C1 segment of cervical spinal cord (tissue), 14 donors: ENCODE data around the gene MAP1S.
A peak's percentile ranks its signal among the peaks of the same experiment; 100 is the strongest.

Source experiments
- DNase-seq, 14 donors: peaks; one replicate each; lab custom pipeline; 2025; lab: John Stamatoyannopoulos, UW

The MAP1S gene

DNA sequence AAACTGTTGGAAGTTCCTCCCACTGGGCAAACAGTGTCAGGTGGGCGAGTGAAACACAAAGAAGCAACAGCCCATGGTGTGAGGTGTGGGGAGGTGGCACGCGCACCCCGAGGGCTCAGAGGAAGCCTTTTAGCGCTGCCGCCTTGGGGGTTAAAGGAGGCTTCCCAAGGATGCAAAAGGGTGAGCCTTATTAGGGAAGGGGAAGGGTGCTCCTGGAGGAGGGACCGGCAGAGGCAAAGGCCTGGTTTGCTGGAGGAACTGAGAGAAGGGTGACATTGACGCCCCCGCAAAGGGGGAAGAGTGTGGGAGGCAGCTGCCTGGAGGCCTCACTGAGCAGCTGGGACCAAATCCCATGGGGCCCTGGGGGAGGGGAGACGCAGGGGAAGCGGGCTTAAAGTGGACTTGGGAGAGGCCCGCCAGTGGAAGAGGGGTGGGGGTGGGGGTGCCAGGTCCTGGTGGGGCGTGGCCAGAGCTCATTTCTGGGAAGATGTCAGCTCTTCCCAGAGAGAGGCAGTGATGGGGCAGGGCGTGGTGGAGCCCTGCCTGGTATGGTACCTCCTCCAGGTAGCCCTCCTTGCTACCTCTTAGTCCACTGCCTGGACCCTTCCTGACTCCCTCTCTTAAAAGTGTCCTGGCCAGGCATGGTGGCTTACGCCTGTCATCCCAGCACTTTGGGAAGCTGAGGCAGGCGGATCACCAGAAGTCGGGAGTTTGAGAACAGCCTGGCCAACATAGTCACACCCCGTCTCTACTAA is 20.0 kb downstream of the MAP1S start:
- DNase-seq: peak in 3 of 14 donors; percentile 13 to 30 (median 17)

DNA sequence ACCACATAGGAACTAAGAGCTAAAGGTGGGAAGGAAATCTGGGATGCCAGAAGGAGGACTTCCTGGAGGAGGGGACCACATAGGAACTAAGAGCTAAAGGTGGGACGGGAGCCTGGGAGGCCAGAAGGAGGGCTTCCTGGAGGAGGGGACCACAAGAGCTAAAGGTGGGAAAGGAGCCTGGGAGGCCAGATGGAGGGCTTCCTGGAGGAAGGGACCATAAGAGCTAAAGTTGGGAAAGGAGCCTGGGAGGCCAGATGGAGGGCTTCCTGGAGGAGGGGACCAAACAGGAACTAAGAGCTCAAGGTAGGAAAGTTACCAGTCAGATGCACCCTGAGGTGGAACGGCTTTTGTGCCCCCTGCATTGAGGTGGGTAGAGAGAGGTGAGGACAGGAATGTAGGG is 22.2 kb downstream of the MAP1S start:
- DNase-seq: no peak

DNA sequence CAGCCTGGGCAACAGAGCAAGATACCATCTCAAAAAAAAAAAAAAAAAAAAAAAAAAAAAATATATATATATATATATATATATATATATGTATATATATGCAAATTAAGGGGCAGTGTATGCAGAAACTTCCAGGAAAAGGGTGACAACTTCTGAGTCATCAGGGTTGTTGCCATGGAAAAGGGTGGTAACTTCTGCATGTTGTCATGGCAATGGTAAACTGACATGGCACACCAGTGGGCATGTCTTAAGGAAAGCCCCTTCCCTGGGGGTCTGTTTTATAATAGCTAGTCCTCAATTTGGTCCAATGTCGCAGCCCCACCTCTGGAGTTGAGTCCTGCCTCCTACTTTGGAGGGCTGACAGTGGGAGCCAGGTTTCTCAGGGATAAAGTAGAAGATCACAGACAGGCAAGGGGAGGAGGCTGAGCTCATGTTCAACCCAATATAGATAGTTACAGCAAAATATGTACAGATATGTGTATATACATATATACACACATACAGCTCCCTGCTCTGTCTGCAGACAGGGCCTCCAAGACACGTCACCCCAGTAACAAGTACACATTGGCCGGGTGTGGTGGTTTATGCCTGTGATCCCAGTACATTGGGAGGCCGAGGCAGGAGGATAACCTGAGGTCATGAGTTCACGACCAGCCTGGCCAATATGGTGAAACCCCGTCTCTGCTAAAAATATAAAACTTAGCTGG is 24.7 kb downstream of the MAP1S start:
- no peak for DNase-seq

DNA sequence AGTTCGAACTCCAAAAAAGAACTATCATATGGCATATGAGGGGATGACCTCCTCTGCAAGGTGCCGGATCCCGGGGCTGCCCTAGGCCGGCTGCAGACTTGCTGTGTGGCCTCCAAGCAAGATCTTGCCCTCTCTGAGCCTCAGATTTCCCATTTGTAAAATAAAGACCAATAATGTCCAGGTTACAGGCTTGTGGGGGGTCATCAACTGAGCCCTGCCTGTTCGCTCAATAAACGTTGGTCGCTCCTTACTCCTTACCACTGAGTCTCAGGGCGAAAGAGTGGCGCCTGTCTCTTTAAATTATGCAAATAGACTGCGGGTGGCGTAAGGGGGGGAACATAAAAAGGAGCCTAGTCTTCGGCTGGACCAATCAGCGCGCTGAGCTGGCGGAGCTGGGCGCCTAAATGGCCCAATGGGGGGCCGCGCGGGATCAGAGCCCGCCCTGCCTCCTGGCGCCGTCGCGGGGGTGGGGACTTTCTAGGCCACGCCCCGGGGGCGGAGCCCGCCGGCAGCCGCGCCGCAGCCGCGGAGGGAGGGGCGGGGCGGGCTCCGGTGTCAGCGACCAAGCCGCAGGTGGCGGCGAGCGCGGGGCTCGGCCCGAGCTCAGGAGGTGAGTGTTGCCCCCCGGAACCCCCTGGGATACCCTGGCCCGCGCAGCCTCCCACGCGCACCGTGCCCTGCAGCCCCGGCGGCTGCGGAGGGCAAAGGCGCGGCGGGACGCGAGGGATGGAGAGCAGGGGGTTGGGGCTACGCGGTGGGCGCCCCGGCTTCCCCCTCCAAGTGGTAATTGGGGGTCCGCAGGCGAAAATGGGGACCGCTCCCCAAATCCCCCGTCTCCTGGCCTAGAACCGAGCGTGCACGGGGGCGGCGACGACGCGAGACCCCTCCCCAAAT is 28.2 kb downstream of the MAP1S start:
- DNase-seq: peak; percentile 44 to 93 (median 90)

DNA sequence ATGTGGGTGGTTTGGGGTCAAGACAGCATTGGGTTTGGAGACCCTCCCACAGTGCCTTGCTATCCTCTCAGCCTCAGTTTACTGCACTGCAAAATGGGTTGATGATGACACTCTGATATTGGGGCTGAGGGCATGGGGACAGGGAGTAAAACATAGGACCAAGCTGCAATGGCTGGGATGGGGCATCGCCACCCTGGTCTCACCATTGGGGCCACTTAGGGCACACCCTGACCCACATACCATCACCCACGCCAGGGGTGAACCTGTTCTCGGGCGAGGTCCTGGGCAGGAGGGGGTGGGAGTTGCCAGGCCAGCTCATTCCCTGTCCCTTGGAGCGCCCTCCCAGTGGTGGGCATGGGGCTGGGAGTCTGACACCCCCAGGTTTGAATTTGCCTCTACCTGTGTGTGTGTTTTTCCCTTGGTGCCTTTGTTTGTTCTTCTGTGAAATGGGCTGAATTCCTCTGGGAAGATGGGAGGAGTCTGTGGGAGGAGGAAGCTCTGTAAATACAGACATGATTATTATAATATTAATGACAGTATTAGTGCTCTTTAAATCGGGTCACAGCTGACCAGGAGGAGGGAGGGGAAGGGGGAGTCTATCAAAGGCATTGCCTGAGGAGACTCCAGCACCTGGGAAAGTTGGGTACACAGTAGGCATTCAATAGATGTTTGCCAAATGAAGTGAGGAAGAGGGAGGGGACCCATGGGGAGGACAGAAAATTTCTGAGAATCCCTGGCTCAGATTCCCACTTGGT is 29.8 kb downstream of the MAP1S start:
- peak in 2 of 14 donors; percentile 2 to 45 for DNase-seq

DNA sequence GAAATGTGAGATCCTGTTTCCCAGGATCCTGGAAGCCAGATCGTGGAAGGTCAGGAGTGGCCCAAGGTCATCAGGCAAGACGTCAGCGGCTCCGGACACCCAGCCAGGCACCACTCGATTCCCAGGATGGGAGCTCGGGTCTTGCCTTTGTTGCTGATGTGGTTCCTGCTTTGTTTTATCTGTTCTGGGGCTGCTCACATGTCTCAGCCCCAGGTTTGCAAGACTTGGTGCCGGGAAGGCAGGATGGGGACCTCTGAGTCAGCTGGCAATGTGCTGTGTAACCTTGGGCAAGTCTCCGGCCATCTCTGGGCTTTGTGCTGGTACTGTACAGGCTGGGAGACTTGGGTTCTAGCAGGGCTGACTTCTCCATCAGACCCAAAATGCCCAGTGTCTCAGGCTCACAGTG is 30.6 kb downstream of the MAP1S start:
- DNase-seq: peak in 7 of 14 donors; percentile 15 to 46 (median 36)

DNA sequence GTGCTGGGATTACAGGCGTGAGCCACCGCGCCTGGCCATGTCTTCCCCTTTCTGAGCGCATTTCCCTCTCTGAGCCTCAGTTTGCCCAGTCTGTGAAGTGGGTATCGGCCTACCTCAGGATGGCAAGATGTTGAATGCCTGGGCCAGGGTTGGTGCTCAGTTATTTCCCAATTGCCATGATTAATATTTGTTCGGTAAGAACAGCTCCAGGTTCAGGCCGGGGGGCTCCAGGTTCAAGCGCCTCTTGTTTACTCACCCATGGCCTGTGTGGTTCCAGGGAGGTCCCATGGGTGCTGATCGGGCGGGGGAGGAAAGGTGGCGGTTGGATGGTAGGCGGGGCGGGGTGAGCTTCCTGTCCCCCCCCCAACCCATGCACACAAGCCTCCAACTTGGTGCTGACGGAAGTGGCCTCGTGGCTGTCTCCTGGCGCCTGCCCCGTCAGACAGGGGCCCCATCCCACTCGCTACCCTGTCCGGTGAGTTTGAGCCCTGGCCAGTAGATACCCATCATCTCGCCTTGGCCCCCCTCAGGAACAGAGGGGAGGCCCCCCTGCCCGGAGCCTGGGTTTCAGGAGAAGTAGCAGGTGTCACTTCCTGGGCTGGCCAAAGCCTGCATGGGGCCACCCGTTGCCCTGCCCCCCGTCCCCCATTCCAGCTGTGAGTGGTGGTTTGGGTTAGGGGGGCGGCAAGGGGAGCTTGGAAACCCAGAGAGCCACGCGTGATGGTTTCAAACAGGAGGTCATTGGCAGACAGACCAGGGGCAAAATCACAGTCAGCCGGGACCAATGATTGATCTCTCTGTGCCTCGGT is 32.0 kb downstream of the MAP1S start, which contains the start of gene FCHO1:
Gene FCHO1 (plus strand): TSS at position 375 of the 809 bp plus-strand sequence. CDS start 3,688 bp downstream, outside the sequence.
- peak in 9 of 14 donors; percentile 19 to 65 (median 55) for DNase-seq

DNA sequence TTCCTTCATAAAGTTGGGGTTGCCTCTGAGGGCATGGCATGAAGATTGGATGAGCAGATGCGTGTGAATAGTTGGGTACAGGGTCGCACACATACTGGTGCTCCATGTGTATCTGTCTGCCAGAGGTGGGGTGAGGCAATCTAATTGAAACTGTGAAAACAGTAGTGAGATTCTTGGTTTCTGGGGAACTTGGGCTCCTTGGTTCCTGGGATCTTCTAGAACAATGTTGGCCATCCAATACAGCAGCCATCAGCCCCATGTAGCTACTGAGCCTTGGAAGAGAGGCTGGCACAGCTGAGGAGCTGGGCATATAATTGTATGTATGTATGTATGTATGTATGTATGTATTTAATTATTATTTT is 32.6 kb downstream of the MAP1S start:
- peak in 2 of 14 donors; percentile 43 to 49 for DNase-seq

DNA sequence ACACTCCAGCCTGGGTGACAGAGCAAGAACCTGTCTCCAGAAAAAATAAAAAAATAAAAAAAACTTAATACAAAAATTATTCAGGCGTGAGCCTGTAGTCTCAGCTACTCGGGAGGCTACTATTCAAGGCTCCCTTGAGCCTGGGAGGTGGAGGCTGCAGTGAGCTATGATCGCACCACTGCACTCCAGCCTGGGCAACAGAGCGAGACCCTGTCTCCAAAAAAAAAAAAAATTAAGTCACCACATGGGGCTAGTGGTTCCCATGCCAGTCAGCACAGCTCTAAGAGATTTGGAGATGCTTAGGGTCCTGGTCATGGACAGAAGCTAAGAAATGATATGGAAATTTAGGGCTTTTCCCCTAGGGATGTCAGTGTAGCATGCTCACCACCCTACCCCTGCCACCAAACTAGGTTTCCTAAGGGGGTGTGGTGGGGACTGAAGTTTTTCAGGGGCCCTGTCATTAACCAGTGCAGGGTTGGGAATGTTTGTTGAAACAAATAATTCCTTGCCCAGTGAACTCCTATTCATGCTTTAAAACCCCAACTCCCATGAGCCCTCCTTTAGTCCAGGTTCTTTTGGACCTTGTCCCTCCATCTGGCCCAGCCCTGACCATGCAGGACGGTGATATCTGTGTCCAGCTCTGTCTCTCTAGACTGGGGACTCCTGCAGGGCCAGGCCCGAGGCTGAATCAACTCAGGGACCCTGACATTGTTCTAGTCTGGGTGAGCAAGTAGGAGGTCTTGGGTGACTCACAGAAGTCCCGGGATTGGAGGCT is 33.8 kb downstream of the MAP1S start:
- DNase-seq: peak in 2 of 14 donors; percentile 2 to 3

DNA sequence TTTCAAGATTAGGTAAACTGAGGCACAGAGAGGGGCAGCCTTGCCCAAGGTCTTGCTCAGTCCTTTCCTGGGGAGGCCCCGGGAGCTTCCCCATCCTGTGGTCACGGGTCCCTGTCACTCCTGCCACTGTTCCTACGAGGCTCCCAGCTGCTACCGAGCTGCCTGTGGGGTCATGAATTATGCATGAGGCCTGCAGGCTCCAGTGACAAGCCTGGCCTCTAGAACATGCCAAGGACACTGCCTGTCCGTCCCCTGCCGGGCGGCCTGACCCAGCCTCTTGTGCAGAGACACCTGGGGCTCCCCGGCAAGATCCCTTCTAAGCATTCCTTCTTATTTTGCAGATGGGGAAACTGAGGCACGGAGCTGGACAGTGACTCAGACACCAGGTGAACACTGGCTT is 34.7 kb downstream of the MAP1S start:
- peak in 11 of 14 donors; percentile 12 to 81 (median 62) for DNase-seq

DNA sequence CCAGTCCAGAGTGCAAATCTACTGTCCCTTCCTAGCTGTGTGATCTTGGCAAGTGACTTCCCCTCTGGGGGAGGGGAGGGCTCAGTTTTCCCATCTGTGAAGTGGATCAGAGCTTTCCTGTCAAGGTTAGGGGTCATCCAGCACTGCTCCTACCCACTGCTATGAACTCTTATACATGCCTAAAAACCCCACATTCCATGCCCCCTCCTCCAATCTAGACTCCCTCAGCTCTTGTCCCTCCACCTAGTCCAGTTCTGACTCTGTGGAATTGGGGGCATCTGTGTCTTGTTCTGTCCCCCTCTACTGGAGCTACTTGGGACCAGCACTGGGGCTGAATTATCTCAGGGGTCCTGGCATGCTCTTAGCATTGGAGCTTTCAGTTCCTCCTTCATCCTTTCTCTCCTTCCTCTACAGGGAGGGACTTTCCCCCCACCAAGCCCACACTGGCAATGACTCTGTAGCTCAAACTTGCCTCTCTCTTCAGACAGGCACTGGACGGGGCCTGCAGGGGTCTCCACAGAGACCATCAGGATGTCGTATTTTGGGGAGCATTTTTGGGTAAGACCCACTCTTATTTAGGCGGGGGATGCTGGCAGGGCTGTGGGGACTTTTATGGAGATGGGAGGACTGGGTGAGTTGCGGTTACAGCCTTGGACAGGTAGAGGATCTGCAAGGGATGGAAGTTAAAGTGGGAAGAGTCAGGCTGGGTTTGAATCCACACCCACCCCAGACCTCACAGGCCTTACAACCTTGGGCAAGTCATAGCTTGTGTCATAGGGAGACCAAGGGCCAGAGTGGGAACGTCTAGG is 35.6 kb downstream of the MAP1S start:
- DNase-seq: peak in 3 of 14 donors; percentile 18 to 51 (median 25)

DNA sequence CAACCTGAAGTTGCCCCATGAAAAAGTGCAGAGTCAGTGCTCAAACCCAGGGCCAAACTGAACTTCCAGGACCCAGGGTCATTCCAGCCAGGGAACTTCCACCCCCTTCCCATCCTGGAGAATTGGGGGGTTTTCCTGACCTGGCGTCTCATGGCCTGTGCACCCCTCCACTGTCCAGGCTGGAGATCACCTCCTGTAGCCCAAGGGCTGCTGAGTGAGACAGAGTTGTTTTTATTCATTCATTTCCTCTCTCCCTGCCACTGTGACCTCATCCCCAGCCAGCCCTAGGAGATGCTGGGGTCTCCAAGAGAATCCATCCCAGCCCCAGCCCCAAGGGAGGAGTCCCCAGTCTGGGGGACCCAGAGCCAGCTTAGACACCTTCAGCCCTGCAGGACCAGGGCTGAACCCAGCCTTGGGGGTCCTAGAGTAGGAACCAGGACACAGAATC is 36.2 kb downstream of the MAP1S start:
- DNase-seq: peak in 3 of 14 donors; percentile 39 to 44 (median 41)

DNA sequence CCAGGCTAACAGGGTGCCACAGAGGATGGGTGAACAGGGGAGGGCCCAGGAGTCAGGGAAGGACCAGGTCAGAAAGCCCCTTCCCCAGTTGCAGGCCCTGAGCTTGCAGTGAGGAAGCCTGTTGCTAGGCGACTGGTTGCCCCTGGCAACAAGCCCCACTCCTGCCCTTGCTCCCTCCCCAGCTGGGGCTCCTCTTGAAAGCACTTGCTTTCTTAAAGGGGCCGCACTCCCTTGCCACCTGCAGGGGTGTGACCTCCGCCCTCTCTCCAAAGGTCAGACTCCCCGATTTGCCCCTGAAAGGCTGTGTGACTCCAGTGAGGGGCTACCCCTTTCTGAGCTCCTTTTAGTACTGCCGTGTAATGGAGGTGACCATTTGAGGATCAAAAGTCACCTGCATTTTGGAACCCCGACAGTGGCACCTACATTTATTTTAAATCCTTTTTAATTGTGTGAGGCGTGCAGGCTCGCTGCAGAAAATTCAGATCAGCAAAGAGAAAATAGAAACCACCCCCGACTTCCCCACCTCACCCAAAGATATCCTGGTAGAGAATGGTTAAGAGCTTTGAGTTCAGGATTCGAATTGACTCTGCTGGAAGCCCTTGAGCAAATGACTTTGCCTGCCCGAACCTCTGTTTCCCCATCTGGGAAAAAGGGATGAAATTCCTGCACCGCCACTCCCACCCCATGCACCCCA is 36.8 kb downstream of the MAP1S start:
- DNase-seq: peak in 13 of 14 donors; percentile 16 to 79 (median 55)

DNA sequence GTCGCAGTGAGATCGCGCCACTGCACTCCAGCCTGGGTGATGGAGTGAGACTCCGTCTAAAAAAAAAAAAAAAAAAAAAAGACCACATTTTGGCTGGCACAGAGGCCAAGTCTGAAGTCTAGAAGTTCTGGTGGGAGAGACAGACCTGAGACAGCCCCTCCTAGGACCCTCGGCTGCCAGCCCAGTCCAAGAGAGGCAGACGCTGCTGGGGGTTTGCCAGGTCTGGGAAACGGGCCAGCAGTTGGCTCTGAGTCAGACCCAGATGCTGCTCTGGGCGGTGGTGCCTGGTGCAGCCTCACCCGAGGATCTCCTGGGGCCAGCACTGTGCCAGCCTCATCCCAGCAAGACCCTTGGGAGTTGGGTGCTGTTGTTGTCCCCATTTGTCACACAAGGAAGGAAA is 37.8 kb downstream of the MAP1S start:
- peak in 13 of 14 donors; percentile 26 to 94 (median 87) for DNase-seq

DNA sequence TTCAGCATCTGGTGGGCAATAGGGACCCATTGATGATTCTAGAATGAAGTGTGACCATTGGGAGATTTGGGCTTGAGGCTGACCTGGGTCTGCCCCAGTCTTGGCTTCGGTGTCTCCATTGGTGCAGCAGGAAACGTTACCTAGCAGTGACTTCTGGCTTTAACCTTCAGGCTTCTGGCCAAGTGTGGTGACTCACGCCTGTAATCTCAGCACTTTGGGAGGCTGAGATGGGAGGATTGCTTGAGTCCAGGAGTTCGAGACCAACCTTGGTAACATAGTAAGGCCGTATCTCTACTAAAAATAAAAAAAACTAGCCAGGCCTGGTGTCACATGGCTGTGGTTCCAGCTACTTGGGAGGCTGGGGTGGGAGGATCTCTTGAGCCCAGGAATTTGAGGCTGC is 39.2 kb downstream of the MAP1S start:
- DNase-seq: no peak

DNA sequence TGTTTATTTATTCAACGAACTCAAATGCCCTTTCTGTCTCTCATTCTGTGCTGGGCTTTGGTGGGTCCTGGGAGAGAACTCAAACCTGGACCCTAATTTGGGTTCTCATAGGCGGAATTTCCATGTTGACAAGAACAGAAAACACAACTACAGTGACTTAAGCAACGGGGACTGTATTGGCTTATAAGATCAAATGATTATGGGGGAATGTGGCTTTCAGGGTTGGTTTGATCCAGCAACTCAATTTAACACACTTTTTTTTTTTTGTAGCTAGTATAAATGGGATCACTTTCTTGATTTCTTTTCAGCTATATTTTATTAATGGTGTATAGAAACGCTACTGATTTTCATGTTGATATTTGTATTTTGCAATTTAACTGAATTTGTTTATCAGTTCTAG is 41.9 kb downstream of the MAP1S start:
- no peak for DNase-seq

DNA sequence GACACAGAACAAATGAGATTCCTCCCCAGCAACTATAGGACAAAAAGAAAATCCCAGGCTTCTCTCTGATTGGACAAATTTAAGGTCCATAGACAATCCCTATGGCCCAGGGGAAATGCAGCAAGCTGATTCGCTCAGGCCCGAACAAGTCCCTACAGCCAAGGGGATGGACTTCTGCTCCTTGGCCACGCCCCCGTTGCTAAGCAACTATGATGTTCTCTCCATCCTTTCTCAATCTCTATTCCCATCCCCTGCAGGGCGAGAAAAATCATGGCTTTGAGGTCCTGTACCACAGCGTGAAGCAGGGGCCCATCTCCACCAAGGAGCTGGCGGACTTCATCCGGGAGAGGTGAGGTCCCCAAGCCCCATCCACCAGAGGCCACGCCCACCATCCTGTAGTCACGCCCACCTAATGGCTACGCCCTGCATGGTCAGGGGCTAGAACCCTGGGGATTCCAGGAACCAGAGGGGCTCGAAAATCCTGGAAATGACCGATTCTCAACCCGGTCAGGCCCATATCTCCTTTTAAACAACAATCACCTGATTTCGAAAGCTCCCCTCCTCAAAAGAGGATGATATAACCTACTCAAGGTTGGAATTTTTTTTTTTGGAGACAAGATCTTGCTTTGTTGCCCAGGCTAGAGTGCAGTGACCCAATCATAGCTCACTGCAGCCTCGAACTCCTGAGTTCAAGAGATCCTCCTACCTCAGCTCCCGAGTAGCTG is 43.4 kb downstream of the MAP1S start:
- peak in 5 of 14 donors; percentile 8 to 21 (median 14) for DNase-seq
